CD4-positive, CD25-positive, alpha-beta regulatory T cell (primary cell): ENCODE data around the gene ZNF576. TPM values are rescaled to one million over a fixed set of nuclear protein-coding genes. Genes with fewer than 3 reads are reported as not detected.
"Not testable (repeated sequence)": the region's sequence is repeated elsewhere in the genome, so short reads cannot be mapped to it uniquely, and the experiment has no call there.

Experiments used
- ATAC-seq, 2 donors: fragments of 150-1000 bp; cut with Tn5 transposase; one replicate each; pipeline ENCODE4 v1.10.0; 2021; ENCODE audit warnings: low read depth in 2 of 2, moderate number of reproducible peaks in 2 of 2, moderate library complexity in 1 of 2
- DNase-seq, 3 donors: peaks; one replicate each; pipeline versions ENCODE4 v3.0.0 to v3.0.0-alpha.2; 2012 to 2022; ENCODE audit warnings: mixed read lengths in 1 of 3
- H3K27ac ChIP-seq: one replicate; pipeline ENCODE4 v1.7.0; 2013; ENCODE audit warnings: mild to moderate bottlenecking, low read length; ENCODE audit not compliant: insufficient read depth, poor library complexity, severe bottlenecking
- H3K27me3 ChIP-seq: one replicate; pipeline ENCODE4 v1.7.0; 2013; ENCODE audit warnings: low read length; ENCODE audit not compliant: control insufficient read depth, insufficient read depth
- H3K36me3 ChIP-seq: one replicate; pipeline ENCODE4 v1.7.0; 2013; ENCODE audit warnings: mild to moderate bottlenecking, low read length, moderate library complexity; ENCODE audit not compliant: control insufficient read depth, insufficient read depth
- H3K4me1 ChIP-seq: 2 replicates; pipeline ENCODE4 v1.7.0; 2013; ENCODE audit warnings: mild to moderate bottlenecking, low read length; ENCODE audit not compliant: insufficient read depth, control insufficient read depth, poor library complexity, severe bottlenecking
- H3K4me3 ChIP-seq: one replicate; pipeline ENCODE4 v1.7.0; 2013; ENCODE audit warnings: low read depth, mild to moderate bottlenecking, low read length, moderate library complexity
- H3K9me3 ChIP-seq, 2 experiments: 1 replicate in 1 of 2; 2 replicates in 1 of 2; pipeline ENCODE4 v1.7.0; 2013; ENCODE audit warnings: low read length in 2 of 2, mild to moderate bottlenecking in 1 of 2, moderate library complexity in 1 of 2; ENCODE audit not compliant: control insufficient read depth in 2 of 2
- H3K27ac Mint-ChIP-seq, 3 donors: one replicate each; pipeline ENCODE4 v1.8.0; 2020 to 2022; ENCODE audit warnings: mild to moderate bottlenecking in 3 of 3, mixed read lengths in 3 of 3, moderate library complexity in 2 of 3
- H3K27me3 Mint-ChIP-seq: one replicate; pipeline ENCODE4 v1.8.0; 2022; ENCODE audit warnings: mild to moderate bottlenecking, mixed read lengths
- H3K36me3 Mint-ChIP-seq: one replicate; pipeline ENCODE4 v1.8.0; 2020; ENCODE audit warnings: mixed read lengths
- H3K4me1 Mint-ChIP-seq, 4 donors: one replicate each; pipeline ENCODE4 v1.8.0; 2020 to 2022; ENCODE audit warnings: mixed read lengths in 4 of 4, mild to moderate bottlenecking in 1 of 4
- H3K4me3 Mint-ChIP-seq, 4 donors: one replicate each; pipeline ENCODE4 v1.8.0; 2020 to 2022; ENCODE audit warnings: mild to moderate bottlenecking in 4 of 4, mixed read lengths in 4 of 4, moderate library complexity in 3 of 4
- H3K9me3 Mint-ChIP-seq, 7 donors: one replicate each; pipeline ENCODE4 v1.8.0; 2020 to 2022; ENCODE audit warnings: mixed read lengths in 7 of 7, mild to moderate bottlenecking in 3 of 7, moderate library complexity in 2 of 7
- polyA plus RNA-seq, 4 donors: library from polyadenylated mRNA; unstranded; fragments of 300-500 nt; fragmentation: Illumina TruSeq; gene quantifications; one replicate each; pipeline ENCODE4 v1.2.3, GENCODE V29; 2021
- total RNA-seq: library from RNA; stranded (reverse); gene quantifications from one replicate; pipeline ENCODE4 v1.2.3, GENCODE V29; 2022

The ZNF576 gene, protein sequence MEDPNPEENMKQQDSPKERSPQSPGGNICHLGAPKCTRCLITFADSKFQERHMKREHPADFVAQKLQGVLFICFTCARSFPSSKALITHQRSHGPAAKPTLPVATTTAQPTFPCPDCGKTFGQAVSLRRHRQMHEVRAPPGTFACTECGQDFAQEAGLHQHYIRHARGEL
- 8.7 TPM for total RNA-seq
- polyA plus RNA-seq, result 10 to 100 TPM in 2 of 4 donors, 1 to 10 TPM in 2; 5.5 to 11.0 (median 9.9) TPM

DNA sequence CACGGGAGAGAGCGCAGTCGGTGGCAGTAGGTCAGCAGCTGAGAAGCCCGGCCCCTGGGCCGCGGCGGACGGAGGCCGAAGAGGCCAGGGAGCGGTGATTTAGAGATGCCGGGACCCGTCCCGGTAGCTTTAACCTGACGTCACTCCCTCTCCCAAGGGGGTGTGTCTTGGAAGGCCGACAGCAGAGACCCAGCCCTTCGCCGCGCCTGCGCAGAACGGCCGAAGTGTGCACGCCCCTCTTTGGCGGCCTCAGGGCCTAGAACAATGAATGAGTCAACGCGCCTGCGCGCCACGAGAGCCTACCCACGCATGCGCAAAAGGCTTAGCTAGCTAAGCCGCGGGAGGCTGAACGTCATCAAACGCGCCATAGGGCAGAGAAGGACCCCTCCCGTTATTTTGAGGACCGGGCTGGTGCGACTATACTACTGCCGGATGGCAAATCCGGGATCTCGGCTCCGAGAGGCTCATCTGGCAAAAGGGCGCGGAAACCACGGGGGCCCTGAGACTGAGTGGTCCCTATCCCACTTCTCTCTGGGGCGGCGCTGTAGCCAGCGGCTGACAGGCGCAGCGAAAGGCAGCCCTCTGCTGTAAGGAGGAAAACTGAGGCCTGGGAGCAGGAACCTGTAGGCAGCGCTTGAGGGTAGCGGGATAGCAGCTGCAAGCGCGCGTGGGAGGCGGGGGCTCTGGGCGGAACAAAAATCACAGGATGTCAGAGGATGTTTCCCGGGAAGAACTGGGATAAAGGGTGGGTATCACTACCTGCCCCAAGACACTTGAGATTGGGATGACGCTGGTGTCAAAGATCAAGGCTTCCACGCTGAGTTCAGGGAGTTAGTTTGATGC is at the start of gene ZNF576, which contains the start of gene IRGQ:
Gene ZNF576, plus strand, starts transcription at position 597 of the 843 bp plus-strand sequence. CDS start 514 bp downstream, outside the sequence.
Gene IRGQ, minus strand, starts transcription at position 136 of the 843 bp plus-strand sequence. CDS start 796 bp downstream, outside the sequence.
- ATAC-seq (peak; percentile 75 to 77), DNase-seq (peak; percentile 99 to 100 (median 99))
- peaks cover 14% of the 10 kb centered on the region for H3K36me3 Mint-ChIP-seq
- peaks cover 7 to 59% (median 34%) of the 10 kb centered on the region in 4 donors for H3K4me1 Mint-ChIP-seq
- peaks cover 6% of the 10 kb centered on the region for H3K27me3 Mint-ChIP-seq
- H3K4me1 ChIP-seq, result peaks cover 43% of the 10 kb centered on the region
- peaks cover 0 to 1% (median 0%) of the 10 kb centered on the region in 7 donors for H3K9me3 Mint-ChIP-seq
- peaks cover 25% of the 10 kb centered on the region for H3K36me3 ChIP-seq
- peak within 1 kb of the TSS; percentile 91 for H3K4me3 ChIP-seq
- H3K9me3 ChIP-seq, result no peaks in the 10 kb centered on the region
- H3K4me3 Mint-ChIP-seq, result peak within 1 kb of the TSS; percentile 94 to 97 (median 96)
- H3K27me3 ChIP-seq, result no peaks in the 10 kb centered on the region
- peak within 1 kb of the TSS; percentile 99 to 100 (median 100) for H3K27ac Mint-ChIP-seq
- peak within 1 kb of the TSS; percentile 98 for H3K27ac ChIP-seq

- not testable (repeated sequence) for H3K27ac ChIP-seq, H3K27me3 ChIP-seq, H3K4me3 ChIP-seq, H3K9me3 ChIP-seq, ATAC-seq, H3K4me3 Mint-ChIP-seq, H3K4me1 Mint-ChIP-seq, DNase-seq, H3K27me3 Mint-ChIP-seq, H3K4me1 ChIP-seq, H3K27ac Mint-ChIP-seq, H3K9me3 Mint-ChIP-seq
- peaks cover 29% of the 10 kb centered on the region for H3K36me3 Mint-ChIP-seq
- peaks cover 52% of the 10 kb centered on the region for H3K36me3 ChIP-seq
Observed at GRCh38 chr19:43547926-43548325, 48.5 kb upstream of the ZNF576 start.

- Histone ChIP-seq H3K4me1 (no peaks in the 10 kb centered on the region), H3K9me3 (no peaks in the 10 kb centered on the region), H3K36me3 (peaks cover 46% of the 10 kb centered on the region), H3K27me3 (no peaks in the 10 kb centered on the region), H3K27ac (no peak overlapping the region), H3K4me3 (no peak overlapping the region)
- peaks cover 22% of the 10 kb centered on the region for H3K36me3 Mint-ChIP-seq
- no peak overlapping the region for H3K27ac Mint-ChIP-seq
- ATAC-seq (no peak), DNase-seq (no peak)
- H3K4me1 Mint-ChIP-seq, result peaks cover 0 to 2% (median 0%) of the 10 kb centered on the region in 4 donors
- H3K27me3 Mint-ChIP-seq, result no peaks in the 10 kb centered on the region
- H3K9me3 Mint-ChIP-seq, result peaks cover 0 to 1% (median 0%) of the 10 kb centered on the region in 7 donors
- H3K4me3 Mint-ChIP-seq, result no peak overlapping the region
Observed at GRCh38 chr19:43548706-43549105, 47.7 kb upstream of the ZNF576 start.

DNA sequence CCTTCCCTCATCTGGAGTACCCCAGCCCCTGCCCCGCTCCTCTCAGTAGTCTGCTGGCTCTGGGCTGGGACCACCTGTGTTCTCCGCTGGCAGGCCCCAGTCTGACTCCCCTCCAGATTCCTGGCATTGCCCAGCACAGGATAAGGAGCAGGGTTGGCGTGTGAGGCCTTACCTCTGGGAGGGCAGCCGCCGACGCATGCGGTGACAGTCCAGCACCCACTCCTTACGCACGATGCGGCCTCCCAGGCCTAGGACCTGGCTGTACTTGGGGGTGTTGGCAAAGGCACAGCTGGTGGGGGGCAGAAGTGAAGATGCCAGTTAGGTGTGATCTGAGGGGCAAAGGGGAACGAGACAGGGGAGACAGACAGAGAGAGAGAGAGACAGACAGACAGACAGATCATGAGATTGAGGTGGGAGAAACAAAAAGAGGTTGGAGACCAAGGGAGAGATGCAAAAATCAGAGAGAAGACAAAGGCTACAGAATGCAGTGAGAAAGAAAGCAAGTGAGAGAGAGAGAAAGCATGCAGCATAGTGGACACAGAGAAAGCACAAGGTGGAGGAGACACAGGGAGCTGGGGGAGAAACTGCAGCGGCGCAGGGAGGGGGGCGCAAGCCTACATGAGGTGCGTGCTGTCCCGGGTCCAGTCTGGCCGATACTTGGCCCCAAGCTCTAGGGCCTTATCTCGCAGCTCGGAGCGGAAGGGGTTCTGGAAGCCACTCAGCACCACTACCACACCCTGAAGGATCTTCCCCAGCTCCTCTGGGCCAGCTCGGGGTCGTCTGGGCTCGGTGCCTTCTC is 44.8 kb upstream of the ZNF576 start:
- Histone ChIP-seq H3K4me3 (no peak overlapping the region), H3K9me3 (no peaks in the 10 kb centered on the region), H3K36me3 (peaks cover 32% of the 10 kb centered on the region), H3K27me3 (no peaks in the 10 kb centered on the region), H3K27ac (no peak overlapping the region), H3K4me1 (peaks cover 6% of the 10 kb centered on the region)
- Mint-ChIP-seq H3K4me1 (peaks cover 0 to 13% (median 10%) of the 10 kb centered on the region in 4 donors), H3K27me3 (no peaks in the 10 kb centered on the region), H3K4me3 (no peak overlapping the region), H3K9me3 (peaks cover 0 to 1% (median 0%) of the 10 kb centered on the region in 7 donors), H3K27ac (peak overlapping the region in 1 of 3 donors; percentile 69), H3K36me3 (peaks cover 27% of the 10 kb centered on the region)
- no peak for ATAC-seq
- DNase-seq, result no peak

DNA sequence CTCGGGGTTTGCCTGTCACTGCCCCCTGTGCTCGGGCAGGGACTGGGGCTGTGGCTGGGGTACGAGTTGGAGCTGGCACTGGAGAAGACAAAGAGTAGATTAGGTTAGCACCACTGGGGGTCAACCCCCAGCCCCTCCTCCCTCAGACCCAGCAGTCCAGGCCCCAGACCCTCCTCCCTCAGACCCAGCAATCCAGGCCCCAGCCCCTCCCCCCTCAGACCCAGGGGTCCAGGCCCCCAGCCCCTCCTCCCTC is 44.3 kb upstream of the ZNF576 start:
- Mint-ChIP-seq H3K4me1 (peaks cover 0 to 13% (median 10%) of the 10 kb centered on the region in 4 donors), H3K27me3 (no peaks in the 10 kb centered on the region), H3K27ac (peak overlapping the region in 1 of 3 donors; percentile 69), H3K4me3 (no peak overlapping the region), H3K9me3 (peaks cover 0 to 1% (median 0%) of the 10 kb centered on the region in 7 donors), H3K36me3 (peaks cover 27% of the 10 kb centered on the region)
- Histone ChIP-seq H3K27me3 (no peaks in the 10 kb centered on the region), H3K4me3 (no peak overlapping the region), H3K27ac (no peak overlapping the region), H3K9me3 (no peaks in the 10 kb centered on the region), H3K4me1 (peaks cover 6% of the 10 kb centered on the region), H3K36me3 (peaks cover 32% of the 10 kb centered on the region)
- no peak for ATAC-seq
- DNase-seq, result no peak

- Mint-ChIP-seq H3K4me1 (peaks cover 0 to 13% (median 10%) of the 10 kb centered on the region in 4 donors), H3K4me3 (no peak overlapping the region), H3K27ac (peak overlapping the region in 1 of 3 donors; percentile 38), H3K9me3 (peaks cover 0 to 1% (median 0%) of the 10 kb centered on the region in 7 donors), H3K36me3 (peaks cover 27% of the 10 kb centered on the region), H3K27me3 (no peaks in the 10 kb centered on the region)
- H3K4me1 ChIP-seq, result peaks cover 6% of the 10 kb centered on the region
- ATAC-seq (no peak), DNase-seq (no peak)
- H3K4me3 ChIP-seq, result no peak overlapping the region
- no peaks in the 10 kb centered on the region for H3K9me3 ChIP-seq
- peaks cover 36% of the 10 kb centered on the region for H3K36me3 ChIP-seq
- no peak overlapping the region for H3K27ac ChIP-seq
- no peaks in the 10 kb centered on the region for H3K27me3 ChIP-seq
Observed at GRCh38 chr19:43552616-43553015, 43.8 kb upstream of the ZNF576 start.

- Histone ChIP-seq H3K9me3 (no peaks in the 10 kb centered on the region), H3K4me3 (no peak overlapping the region), H3K36me3 (peaks cover 42% of the 10 kb centered on the region), H3K27ac (no peak overlapping the region), H3K27me3 (no peaks in the 10 kb centered on the region), H3K4me1 (peaks cover 6% of the 10 kb centered on the region)
- Mint-ChIP-seq H3K27me3 (no peaks in the 10 kb centered on the region), H3K4me1 (peaks cover 0 to 14% (median 10%) of the 10 kb centered on the region in 4 donors), H3K27ac (peak overlapping the region; percentile 36 to 76 (median 41)), H3K9me3 (peaks cover 0 to 1% (median 0%) of the 10 kb centered on the region in 7 donors), H3K36me3 (peaks cover 30% of the 10 kb centered on the region), H3K4me3 (no peak overlapping the region)
- no peak for ATAC-seq
- DNase-seq, result no peak
Observed at GRCh38 chr19:43553656-43554055, 42.7 kb upstream of the ZNF576 start.
